Erythroblast (primary cell): ENCODE measurements around the gene SEC14L2.

Experiments used
- GATA1 ChIP-seq: IDR thresholded peaks from 2 replicates; pipeline ENCODE4 v1.6.1; 2011; ENCODE audit warnings: low read depth, mild to moderate bottlenecking, control low read depth, low read length, moderate library complexity
- POLR2A ChIP-seq: IDR thresholded peaks from 2 replicates; pipeline ENCODE4 v1.6.1; 2011; ENCODE audit warnings: mild to moderate bottlenecking, low read length

- TF ChIP-seq POLR2A (no peak), GATA1 (no peak)
These were observed 63.3 kb downstream of the SEC14L2 start for GRCh38 chr22:30460147-30460546.
